HG03571 (cell line): ENCODE data around the gene ADAM11.

ENCODE experiments used
- ATAC-seq: cut with Tn5 transposase; IDR thresholded peaks from one replicate; pipeline ENCODE4 v1.9.1; 2021; ENCODE audit not compliant: unreplicated experiment

ADAM11 gene

DNA sequence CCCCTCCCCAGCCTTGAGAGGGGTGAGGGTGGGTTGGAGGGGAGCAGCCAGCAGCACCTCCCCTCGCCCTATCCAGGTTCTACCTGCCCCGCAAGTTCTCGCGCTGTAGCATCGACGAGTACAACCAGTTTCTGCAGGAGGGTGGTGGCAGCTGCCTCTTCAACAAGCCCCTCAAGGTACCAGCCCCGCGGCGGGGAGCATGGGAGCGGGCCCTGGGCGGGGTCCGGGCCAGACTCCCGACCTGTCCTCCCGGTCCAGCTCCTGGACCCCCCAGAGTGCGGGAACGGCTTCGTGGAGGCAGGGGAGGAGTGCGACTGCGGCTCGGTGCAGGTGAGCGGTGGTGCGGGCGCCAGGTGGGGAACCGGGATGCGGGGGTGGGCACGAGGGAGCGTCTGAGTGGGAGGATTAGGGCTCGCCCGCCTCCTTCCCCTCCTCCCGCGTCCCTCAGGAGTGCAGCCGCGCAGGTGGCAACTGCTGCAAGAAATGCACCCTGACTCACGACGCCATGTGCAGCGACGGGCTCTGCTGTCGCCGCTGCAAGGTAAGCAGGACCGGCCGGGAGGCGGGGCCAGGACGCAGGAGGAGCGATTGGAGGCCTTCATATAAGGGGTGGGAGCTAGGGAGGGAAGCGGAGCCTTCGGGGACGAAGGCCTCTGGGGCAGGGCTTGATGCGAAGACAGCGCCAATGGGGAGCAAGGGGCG, 16.5 kb downstream of the ADAM11 start:
- ATAC-seq, result peak; percentile 76

DNA sequence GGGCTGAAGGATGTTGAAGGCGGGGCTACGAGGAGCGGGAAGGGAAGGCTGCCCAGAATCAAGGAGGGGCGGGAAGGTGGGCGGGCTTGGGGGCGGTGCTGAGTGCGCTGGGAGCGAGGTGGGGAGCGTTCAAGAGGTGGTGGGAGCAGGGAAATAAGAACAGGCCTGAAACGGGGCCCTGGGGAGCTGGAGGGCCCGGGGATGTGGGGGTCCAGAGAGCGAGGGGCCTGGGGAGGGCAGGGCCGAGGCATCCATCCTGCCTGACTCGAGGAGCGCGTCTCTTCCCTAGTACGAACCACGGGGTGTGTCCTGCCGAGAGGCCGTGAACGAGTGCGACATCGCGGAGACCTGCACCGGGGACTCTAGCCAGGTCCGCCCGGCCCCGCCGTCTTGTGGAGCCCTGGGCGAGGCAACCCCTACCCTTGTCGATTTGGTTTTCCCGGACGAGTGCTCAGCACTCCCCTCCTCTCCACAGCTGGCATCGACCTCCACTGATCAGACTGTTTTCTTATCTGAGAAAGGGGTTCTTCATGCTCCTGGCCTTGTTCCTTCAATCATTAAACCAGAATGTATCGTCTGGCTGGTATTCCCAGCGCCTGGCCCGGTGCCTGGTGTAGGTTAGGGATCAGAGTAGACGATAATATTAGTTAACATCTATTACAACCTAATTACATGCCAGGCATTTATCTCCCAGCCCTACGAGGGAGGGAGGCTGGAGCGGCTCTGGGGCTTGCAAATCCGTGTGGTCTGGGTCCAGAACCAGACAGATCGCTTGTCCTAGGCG, 17.2 kb downstream of the ADAM11 start:
- no peak for ATAC-seq

DNA sequence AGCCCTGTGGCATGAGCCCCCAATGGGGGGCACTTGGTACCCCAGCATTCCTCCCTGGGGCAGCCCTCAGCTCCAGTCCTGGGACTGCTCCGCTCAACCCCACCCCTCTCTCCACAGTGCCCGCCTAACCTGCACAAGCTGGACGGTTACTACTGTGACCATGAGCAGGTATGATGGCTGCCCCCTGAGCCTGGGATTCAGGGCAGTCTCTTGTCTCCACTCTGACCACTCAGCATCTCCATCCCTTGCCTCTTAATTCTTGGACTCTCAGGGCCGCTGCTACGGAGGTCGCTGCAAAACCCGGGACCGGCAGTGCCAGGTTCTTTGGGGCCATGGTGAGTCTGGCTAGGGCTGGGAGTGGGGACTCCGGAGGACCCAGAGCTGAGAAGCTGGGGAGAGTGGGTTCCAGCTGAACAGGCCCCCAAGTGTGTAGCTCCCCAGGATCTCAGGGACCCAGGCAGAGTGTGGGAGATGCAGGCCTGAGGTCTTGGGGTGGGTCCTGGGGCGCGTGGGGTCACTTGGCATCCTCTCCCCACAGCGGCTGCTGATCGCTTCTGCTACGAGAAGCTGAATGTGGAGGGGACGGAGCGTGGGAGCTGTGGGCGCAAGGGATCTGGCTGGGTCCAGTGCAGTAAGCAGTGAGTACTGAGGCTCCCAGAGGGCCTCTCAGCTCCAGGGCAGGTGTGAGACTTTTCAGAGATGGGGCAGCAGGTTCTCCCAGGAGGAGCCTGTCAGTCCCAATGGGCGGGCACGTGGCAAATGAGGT, 18.0 kb downstream of the ADAM11 start:
- no peak for ATAC-seq

DNA sequence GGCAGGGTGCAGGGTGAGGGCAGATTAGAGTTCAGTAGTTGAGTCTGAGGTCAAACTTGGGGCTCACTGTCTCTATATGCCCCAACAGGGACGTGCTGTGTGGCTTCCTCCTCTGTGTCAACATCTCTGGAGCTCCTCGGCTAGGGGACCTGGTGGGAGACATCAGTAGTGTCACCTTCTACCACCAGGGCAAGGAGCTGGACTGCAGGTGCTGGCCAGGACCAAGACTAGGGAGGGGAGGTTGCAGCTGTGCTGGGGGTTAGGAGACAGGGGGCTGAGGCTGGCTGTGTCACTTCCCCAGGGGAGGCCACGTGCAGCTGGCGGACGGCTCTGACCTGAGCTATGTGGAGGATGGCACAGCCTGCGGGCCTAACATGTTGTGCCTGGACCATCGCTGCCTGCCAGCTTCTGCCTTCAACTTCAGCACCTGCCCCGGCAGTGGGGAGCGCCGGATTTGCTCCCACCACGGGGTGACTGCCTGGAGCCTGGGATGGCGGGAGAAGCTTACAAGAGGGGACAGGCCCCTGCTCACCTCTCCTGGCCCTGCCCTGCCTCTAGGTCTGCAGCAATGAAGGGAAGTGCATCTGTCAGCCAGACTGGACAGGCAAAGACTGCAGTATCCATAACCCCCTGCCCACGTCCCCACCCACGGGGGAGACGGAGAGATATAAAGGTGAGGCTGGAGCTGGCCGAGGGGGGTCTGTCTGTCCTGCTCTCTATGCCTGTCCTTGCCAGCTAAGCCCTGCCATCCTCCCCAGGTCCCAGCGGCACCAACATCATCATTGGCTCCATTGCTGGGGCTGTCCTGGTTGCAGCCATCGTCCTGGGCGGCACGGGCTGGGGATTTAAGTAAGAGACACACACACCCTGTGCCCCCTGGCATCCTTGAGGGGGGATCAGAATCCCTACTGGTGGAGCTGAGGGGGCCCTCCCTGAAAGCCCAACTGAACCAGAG, 18.9 kb downstream of the ADAM11 start:
- no peak for ATAC-seq

DNA sequence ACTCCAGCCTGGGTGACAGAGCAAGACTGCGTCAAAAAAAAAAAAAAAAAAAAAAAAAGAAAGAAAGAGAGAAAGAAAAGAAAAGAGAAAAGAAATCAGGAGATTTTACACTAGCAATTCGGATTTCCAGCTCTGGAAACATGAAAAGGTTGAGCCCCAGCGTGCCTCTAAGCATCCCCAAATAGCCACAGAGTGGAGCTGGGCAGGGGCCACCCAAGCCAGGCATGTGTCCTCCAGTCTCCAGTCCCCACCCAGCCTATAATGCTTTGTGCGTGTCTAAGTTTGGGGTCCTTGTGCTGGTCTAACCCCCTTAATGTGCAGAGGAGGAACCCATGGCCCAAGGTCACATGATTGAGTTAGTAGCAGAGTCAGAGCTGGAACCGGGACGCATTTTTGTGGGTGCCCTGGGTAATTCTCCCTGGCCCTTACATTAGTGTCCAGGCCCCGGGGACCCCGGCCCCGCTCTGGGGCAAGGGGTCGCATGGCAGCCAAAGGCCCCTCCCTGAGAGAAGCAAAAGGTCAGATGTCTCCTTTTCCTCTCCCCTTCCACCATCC, 19.9 kb downstream of the ADAM11 start:
- ATAC-seq, result no peak

DNA sequence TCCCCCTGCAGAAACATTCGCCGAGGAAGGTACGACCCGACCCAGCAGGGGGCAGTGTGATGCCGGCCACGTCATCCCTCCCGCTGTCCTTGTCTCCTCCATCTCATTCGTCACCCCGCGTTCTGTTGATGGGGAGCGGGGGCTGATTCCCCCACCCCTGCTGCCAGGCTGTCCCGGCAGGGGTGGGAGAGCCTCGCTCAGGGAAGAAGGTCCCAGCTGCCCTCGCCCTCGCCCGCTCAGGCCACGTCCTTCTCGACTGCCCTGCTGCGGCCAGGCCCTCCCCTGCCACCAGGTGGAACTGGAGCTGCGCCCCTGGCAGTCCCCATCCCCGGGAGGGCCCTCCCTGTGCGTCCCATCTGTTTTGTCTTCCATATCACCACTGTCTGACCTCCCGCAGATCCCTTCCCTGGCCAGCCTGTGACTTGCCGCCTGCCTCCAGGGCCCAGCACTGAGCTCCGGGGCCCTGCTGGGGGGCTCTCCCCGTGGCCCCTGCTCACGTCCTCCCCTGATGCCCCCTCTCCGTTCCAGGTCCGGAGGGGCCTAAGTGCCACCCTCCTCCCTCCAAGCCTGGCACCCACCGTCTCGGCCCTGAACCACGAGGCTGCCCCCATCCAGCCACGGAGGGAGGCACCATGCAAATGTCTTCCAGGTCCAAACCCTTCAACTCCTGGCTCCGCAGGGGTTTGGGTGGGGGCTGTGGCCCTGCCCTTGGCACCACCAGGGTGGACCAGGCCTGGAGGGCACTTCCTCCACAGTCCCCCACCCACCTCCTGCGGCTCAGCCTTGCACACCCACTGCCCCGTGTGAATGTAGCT, 20.6 kb downstream of the ADAM11 start:
- no peak for ATAC-seq

DNA sequence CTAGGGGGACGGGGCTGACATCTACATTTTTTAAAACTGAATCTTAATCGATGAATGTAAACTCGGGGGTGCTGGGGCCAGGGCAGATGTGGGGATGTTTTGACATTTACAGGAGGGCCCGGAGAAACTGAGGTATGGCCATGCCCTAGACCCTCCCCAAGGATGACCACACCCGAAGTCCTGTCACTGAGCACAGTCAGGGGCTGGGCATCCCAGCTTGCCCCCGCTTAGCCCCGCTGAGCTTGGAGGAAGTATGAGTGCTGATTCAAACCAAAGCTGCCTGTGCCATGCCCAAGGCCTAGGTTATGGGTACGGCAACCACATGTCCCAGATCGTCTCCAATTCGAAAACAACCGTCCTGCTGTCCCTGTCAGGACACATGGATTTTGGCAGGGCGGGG, 21.4 kb downstream of the ADAM11 start:
- ATAC-seq, result no peak

DNA sequence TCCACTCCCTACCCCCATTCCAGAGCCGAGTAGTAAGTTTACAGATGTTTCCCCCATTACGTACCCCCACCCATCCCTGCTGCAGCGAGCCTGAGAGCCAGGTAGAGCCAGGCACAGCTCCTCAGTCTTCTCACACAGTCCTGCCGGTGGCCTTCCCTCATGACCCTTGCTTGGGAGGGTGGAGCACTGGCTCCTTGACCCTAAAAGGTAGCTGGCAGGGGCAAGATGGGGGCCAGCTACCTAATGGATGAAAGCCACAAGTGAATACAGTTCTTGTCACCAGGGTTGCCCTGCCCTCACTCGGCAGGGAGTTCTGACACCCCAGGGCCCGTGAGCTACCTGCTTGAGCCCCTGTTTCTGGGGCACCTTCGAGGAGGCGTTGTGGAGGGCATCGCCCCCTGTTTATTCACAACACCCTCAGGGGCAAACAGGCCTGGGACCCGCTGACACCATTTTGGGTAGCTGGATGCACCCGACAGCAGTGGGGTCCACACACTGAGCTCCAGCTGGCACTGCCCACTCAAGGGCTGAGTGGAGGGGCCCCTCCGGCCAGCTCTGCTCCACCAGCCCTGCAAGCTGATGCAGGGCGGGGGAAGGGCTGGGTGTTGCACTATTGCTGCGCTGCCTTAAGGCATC, 22.2 kb downstream of the ADAM11 start:
- ATAC-seq, result no peak

DNA sequence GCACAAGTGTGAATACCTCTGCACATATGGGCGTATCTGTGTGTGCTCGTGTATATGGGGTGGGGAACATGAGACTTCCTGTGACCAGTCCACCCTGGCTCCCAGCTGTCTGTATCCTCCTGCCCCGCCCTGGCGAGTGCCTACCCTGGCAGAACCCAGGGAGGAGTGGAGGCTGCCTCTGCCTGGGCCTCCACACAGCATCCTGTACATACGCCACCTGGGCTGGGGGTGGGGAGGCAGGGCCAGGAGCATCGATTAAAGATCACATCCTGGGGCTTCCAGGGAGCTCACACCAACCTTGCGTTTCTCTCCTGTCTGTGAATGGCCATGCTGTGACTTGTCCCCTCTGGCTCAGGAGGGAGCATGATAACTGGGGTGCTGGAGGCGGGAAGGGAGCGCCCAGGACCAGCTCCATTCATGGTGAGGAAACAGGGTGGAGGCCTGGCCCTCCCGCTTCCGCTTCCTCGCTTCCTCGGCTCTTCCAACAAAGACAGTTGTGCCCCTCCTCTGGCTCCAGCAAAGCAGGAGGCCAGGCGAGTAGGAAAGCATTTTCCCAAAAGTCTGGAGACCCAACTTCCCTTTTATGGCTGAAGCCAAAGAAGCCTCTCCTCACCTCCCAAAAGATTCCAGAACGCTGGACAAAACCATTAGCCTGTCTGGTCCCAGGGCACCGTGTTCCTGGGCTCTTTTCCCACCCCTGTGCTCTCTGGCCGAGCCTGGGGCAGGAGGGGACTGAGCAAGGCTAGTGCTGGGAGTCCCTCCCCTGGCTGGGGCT, 22.9 kb downstream of the ADAM11 start:
- ATAC-seq, result no peak

DNA sequence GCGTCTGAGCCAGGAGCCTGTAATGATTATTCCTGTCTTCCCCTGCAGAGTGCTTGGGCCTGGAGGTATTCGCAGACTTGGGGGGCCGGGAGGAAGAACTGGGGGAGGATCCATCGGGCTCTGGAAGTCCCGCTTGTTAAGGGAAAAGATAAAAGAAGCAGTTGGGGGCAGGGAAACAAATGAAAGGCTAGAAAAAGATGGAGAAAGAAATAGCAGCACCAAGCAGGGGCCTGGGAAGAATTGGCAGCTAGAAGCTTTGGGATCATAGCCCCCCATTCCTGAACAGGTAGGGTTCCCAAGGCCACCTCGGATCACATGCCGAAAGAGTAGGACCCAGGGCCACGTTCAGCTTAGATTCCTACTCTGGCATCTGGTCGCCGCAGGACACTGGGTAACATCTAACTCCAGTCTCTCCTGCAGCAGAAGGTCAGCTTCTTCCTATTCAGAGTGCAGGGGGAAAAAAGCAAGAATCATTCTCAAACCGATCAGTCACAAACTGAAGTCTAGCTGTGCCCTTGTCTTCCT, 23.6 kb downstream of the ADAM11 start:
- no peak for ATAC-seq

DNA sequence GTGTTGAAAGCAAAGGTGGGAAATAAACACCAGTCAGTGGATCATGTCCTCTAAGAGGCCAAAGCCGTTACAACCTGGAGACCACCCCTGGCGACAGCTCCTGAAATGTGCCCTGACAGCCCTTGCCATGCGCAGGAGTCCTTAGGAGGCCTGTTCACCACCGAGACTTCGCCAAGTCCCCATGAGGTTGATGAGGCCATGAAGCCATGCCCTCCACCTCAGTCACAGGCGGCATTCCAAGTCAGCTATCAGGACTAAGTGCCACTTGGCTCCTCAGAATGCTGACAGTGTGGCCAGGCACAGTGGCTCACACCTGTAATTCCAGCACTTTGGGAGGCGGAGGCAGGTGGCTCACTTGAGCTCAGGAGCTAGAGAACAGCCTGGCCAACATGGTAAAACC, 27.1 kb downstream of the ADAM11 start:
- ATAC-seq, result no peak

DNA sequence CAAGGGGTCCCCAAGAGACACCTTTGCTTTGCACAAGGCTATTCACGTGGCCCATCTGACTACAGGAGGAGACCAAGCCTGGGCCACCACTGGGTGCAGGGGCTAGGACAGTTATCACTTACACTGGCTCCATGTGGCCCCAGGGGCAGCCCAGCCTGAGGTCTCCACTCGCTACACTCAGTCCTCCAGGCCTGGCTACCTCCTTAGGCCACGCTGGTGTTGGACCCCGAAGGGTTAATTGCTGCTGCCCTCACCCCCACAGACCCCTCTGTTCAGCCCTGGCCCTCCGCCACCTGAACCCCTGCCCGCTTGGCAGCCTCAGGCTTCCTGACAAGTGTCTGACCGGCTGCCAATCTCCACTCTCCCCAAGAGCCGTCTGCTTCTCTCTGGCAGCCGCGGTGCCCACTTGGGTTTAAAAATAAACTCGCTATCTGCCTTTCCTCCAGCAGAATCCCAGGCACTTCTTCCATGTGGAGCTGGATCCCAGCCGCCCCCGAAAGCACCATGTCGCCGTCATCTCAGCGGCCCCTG, 27.8 kb downstream of the ADAM11 start:
- ATAC-seq, result no peak

DNA sequence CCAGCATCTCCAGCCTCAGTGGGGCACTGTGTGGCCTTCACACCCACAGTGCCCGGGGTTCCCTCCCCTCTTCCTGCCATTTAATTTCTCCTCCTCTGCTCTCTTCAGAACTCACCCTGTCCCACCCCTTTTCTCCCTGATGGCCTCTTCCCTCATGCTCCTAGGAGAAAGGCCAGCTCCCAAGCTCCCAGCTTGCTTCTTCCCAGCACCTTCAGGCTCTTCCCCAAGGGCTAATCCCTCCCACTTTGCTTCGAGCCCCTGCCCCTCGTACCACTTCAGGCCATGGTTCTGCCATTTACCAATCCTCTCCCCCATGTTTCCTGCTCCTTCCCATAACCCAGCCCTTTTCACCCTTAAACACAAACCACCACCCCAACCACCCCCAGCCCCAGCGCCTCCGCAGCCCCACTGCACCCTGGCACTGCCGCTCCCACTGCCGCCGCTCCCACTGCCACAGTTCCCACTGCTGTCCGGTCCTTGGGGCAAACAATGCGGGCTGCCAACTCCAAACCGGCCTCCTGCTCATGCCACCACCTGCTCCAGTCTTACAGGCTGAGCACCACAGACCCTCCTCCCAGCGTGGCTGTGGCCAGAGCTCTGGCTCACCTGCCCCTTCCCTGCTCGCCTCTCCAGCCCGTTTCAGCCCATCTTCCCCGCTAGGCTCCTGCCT, 28.6 kb downstream of the ADAM11 start:
- ATAC-seq, result no peak

DNA sequence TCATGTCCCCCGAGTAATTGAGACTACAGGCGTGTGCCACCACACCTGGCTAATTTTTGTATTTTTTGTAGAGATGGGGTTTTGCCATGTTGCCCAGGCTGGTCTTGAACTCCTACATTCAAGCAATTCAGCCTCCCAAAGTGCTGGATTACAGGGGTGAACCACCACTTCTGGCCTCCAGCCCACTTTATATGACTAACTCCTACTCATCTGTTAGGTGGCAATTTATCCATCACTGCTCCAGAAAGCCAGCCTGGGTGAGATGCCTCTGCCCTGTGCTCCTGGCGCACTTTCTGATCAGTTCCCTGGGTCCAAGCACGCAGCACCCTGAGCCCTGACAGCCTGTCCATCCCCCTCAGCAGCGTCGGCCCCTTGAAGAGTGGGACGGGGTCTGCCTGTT, 29.4 kb downstream of the ADAM11 start:
- ATAC-seq, result no peak

DNA sequence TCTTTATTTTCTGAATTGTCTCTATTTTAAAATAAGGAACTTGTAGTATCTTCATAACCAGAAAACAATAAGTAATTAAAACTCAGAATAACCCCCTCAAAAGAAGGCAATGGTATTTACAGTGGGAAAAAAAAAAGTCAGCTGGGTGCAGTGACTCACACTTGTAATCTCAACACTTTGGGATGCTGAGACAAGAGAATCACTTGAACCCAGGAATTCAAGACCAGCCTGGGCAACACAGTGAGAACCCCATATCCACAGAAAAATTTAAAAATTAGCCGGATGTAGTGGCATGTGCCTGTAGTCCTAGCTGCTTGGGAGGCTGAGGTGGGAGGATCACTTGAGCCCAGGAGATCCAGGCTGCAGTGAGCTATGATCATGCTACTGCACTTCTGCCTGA, 33.5 kb downstream of the ADAM11 start:
- no peak for ATAC-seq

DNA sequence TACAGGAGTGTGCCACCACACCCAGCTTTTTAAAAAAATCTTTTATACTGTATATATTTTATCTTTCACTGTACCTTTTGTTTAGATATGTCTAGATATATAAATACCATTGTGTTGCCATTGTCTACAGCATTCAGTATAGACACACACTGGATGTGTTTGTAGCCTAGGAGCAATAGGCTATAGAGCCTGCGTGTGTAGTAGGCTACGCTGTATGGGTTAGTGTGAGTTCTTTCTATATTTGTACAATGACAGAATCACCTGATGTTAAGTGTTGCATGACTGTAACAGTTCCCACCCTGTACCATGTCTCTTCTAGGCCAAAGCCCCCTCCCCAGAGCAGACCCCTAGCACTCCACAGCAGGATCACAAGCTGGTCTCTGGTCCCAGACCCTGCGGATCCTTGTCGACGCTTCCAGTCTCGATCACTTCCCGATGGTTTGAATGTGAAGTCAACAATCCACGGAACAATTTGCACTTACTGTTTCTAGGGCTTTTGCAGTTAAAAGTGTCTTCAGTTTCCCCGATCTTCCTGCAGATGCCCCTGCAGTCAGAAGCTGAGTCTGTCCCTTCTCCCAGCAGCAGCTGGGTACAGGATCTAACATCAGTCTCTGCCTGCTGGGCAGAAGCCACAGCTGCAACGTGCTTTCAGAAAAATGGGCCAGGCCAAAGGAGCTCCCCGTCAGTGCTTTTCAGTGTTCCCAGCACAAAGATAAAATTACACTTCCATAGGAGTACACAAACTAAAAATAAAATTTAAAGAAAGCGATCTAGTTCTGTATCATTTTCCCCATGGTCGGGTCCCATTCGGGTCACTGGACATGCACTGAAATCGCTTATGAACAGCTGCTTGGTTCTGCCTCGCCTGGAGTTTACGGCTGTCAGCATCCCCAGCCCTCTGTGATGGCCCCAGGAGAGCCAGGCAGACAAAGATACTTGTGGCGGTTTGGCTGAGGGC, 35.4 kb downstream of the ADAM11 start:
- no peak for ATAC-seq
